Parathyroid adenoma (tissue), 2 donors: Measurements from ENCODE around the gene LGALS1.

Source experiments
- H2AFZ ChIP-seq: fragments of 300-600 bp; sonication (generic); one replicate; pipeline ENCODE4 v1.7.0; 2017; ENCODE audit warnings: antibody characterized with exemption, mild to moderate bottlenecking
- H3K27ac ChIP-seq: fragments of 300-600 bp; sonication (generic); one replicate; pipeline ENCODE4 v1.7.0; 2017
- H3K27me3 ChIP-seq: fragments of 300-600 bp; sonication (generic); one replicate; pipeline ENCODE4 v1.7.0; 2017; ENCODE audit warnings: low read length; ENCODE audit not compliant: control insufficient read depth, insufficient read depth
- H3K36me3 ChIP-seq: fragments of 300-600 bp; sonication (generic); one replicate; pipeline ENCODE4 v1.7.0; 2017; ENCODE audit warnings: low read length; ENCODE audit not compliant: control insufficient read depth, insufficient read depth
- H3K4me1 ChIP-seq: fragments of 300-600 bp; sonication (generic); one replicate; pipeline ENCODE4 v1.7.0; 2017; ENCODE audit warnings: control low read depth
- H3K4me2 ChIP-seq: fragments of 300-600 bp; sonication (generic); one replicate; pipeline ENCODE4 v1.7.0; 2017; ENCODE audit warnings: low read length
- H3K4me3 ChIP-seq: fragments of 300-600 bp; sonication (generic); one replicate; pipeline ENCODE4 v1.7.0; 2017; ENCODE audit warnings: low read depth, low read length
- H3K79me2 ChIP-seq: fragments of 300-600 bp; sonication (generic); one replicate; pipeline ENCODE4 v1.7.0; 2017; ENCODE audit warnings: control low read depth
- H3K9ac ChIP-seq: fragments of 300-600 bp; sonication (generic); one replicate; pipeline ENCODE4 v1.7.0; 2017; ENCODE audit warnings: mild to moderate bottlenecking
- H3K9me3 ChIP-seq: fragments of 300-600 bp; sonication (generic); one replicate; pipeline ENCODE4 v1.7.0; 2017; ENCODE audit warnings: low read length; ENCODE audit not compliant: control insufficient read depth
- TF ChIP-seq, protein P1 (sequence below): fragments of 300-600 bp; sonication (generic); IDR thresholded peaks from one replicate; pipeline ENCODE4 v1.7.0; 2017; ENCODE audit warnings: antibody characterized with exemption, mild to moderate bottlenecking
- donor health status: primary hyperparathyroidism.

The LGALS1 gene

DNA sequence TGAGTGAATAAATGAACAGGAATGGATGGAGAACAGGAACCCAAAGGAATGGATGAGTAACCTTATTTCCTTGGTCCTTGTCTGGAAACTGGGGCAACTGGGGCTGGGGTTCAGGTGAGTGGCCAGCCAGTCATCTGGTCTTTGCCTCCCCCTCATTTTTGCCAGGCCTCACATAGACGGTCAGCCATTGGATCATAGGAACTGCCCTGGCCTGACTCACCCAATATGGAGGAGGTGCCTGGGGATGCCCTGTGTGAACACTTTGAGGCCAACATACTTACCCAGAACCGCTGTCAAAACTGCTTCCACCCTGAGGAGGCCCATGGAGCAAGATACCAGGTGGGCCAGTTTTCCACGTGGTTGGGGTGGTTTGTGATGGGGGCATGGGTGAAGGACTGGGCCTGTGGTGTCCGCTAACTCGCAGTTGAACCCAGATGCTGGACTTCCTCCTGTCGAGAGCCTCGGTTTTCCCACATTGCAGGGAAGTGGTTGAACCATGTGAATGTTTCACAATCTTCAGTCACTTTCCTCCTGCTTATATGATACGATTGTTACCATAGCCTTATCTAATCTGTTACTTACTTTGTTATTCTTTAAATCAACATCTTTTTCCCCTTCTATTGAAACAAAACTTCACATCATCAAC lies 25.8 kb downstream of the LGALS1 start:
- no peaks in the 10 kb centered on the region for H3K36me3 ChIP-seq
- no peaks in the 10 kb centered on the region for H3K27me3 ChIP-seq
- H3K27ac ChIP-seq = no peak overlapping the region
- TF ChIP-seq, protein P1, sequence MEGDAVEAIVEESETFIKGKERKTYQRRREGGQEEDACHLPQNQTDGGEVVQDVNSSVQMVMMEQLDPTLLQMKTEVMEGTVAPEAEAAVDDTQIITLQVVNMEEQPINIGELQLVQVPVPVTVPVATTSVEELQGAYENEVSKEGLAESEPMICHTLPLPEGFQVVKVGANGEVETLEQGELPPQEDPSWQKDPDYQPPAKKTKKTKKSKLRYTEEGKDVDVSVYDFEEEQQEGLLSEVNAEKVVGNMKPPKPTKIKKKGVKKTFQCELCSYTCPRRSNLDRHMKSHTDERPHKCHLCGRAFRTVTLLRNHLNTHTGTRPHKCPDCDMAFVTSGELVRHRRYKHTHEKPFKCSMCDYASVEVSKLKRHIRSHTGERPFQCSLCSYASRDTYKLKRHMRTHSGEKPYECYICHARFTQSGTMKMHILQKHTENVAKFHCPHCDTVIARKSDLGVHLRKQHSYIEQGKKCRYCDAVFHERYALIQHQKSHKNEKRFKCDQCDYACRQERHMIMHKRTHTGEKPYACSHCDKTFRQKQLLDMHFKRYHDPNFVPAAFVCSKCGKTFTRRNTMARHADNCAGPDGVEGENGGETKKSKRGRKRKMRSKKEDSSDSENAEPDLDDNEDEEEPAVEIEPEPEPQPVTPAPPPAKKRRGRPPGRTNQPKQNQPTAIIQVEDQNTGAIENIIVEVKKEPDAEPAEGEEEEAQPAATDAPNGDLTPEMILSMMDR = no peak
- H3K4me1 ChIP-seq = no peaks in the 10 kb centered on the region
- H3K4me2 ChIP-seq = no peak overlapping the region
- H3K9ac ChIP-seq = no peak overlapping the region
- H2AFZ ChIP-seq = no peak overlapping the region
- no peaks in the 10 kb centered on the region for H3K79me2 ChIP-seq
- H3K4me3 ChIP-seq = no peak overlapping the region
- no peaks in the 10 kb centered on the region for H3K9me3 ChIP-seq

DNA sequence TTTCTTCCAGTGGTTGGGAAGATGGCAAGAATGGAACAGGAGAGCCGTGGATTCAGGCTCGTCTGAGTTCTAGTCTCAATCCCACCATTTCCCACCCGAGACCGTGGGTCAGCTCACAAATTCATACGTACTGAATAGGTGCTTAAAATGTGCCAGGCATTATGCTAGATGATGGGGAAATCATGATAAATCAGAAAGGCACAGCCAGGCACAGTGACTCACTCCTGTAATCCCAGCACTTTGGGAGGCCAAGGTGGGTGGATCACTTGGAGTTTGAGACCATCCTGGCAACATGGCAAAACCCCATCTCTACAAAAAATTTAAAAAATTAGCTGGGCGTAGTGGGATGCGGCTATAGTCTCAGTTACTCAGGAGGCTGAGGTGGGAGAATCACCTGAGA lies 28.5 kb downstream of the LGALS1 start:
- Histone ChIP-seq H3K27me3 (no peaks in the 10 kb centered on the region), H3K27ac (no peak overlapping the region), H2AFZ (no peak overlapping the region), H3K4me3 (no peak overlapping the region), H3K36me3 (no peaks in the 10 kb centered on the region), H3K9me3 (no peaks in the 10 kb centered on the region), H3K4me2 (no peak overlapping the region), H3K79me2 (no peaks in the 10 kb centered on the region), H3K9ac (no peak overlapping the region), H3K4me1 (no peaks in the 10 kb centered on the region)
- TF ChIP-seq, protein P1 = no peak

DNA sequence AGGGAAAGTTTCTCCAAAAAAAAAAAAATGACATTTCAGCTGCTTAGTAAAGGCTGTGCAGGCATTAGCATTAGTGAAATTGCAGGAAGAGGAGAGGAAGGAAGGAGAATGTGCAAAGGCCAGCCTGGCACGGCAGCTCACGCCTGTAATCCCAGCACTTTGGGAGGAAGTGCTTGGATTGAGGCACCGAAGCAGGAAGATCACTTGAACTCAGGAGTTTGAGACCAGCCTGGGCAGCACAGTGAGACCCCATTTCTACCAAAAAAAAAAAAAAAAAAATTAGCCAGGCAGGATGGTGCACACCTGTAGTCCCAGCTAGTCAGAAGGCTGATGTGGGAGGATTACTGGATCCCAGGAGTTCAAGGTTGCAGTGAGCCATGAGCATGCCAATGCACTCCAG lies 29.2 kb downstream of the LGALS1 start:
- Histone ChIP-seq H3K36me3 (no peaks in the 10 kb centered on the region), H2AFZ (no peak overlapping the region), H3K4me2 (no peak overlapping the region), H3K27me3 (no peaks in the 10 kb centered on the region), H3K4me1 (no peaks in the 10 kb centered on the region), H3K27ac (no peak overlapping the region), H3K4me3 (no peak overlapping the region), H3K9me3 (no peaks in the 10 kb centered on the region), H3K79me2 (no peaks in the 10 kb centered on the region), H3K9ac (no peak overlapping the region)
- TF ChIP-seq, protein P1 = no peak

DNA sequence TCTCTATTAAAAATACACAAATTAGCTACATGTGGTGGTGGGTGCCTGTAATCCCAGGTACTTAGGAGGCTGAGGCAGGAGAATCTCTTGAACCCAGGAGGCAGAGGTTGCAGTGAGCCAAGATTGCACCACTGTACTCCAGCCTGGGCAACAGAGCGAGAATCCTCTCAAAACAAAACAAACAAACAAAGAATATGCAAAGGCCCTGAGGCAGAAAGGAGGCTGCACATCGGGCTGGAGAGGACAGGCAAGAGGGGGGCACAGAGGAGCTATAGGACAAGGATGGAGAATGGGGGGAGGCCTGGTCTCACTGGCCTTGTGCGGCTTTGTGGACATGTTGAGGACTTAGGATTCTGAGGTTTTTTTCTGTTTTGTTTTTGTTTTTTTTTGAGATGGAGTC lies 29.8 kb downstream of the LGALS1 start:
- TF ChIP-seq, protein P1 = no peak
- no peaks in the 10 kb centered on the region for H3K36me3 ChIP-seq
- no peak overlapping the region for H3K4me3 ChIP-seq
- no peak overlapping the region for H2AFZ ChIP-seq
- H3K27me3 ChIP-seq = no peaks in the 10 kb centered on the region
- no peak overlapping the region for H3K9ac ChIP-seq
- H3K27ac ChIP-seq = no peak overlapping the region
- H3K4me2 ChIP-seq = no peak overlapping the region
- H3K9me3 ChIP-seq = no peaks in the 10 kb centered on the region
- no peaks in the 10 kb centered on the region for H3K4me1 ChIP-seq
- H3K79me2 ChIP-seq = no peaks in the 10 kb centered on the region
